ENCODE measurements around the gene AFAP1.

The AFAP1 gene

GRCh38 chr4:7838136-7838782 lies 101.4 kb downstream of the AFAP1 start:
- TF ChIP-seq CTCF (conservative IDR thresholded peaks at IDR 0.05; ENCODE audit: low read depth, low read length) = no peak
- Histone ChIP-seq H3K27me3 (ENCODE audit: insufficient read depth, low read depth) (no peaks in the 10 kb centered on the region), H3K27ac (no peak overlapping the region), H2AFZ (ENCODE audit: low read depth) (no peak overlapping the region), H3K79me2 (ENCODE audit: insufficient read depth, low read depth) (no peaks in the 10 kb centered on the region), H3K4me1 (ENCODE audit: low read depth, poor library complexity, severe bottlenecking) (no peaks in the 10 kb centered on the region), H3K36me3 (ENCODE audit: insufficient read depth) (no peaks in the 10 kb centered on the region), H3K4me2 (no peak overlapping the region), H3K9ac (no peak overlapping the region), H4K20me1 (ENCODE audit: insufficient read depth) (no peaks in the 10 kb centered on the region), H3K4me3 (IDR thresholded peaks at IDR 0.05; ENCODE audit: insufficient read depth, low read depth, low read length) (no peak overlapping the region)

GRCh38 chr4:7837597-7838135 lies 102.0 kb downstream of the AFAP1 start:
- H3K4me3 ChIP-seq (IDR thresholded peaks at IDR 0.05; ENCODE audit: insufficient read depth, low read depth, low read length) = no peak overlapping the region
- H4K20me1 ChIP-seq (ENCODE audit: insufficient read depth) = no peaks in the 10 kb centered on the region
- H3K27ac ChIP-seq = no peak overlapping the region
- H3K79me2 ChIP-seq (ENCODE audit: insufficient read depth, low read depth) = no peaks in the 10 kb centered on the region
- no peaks in the 10 kb centered on the region for H3K36me3 ChIP-seq (ENCODE audit: insufficient read depth)
- no peaks in the 10 kb centered on the region for H3K4me1 ChIP-seq (ENCODE audit: low read depth, poor library complexity, severe bottlenecking)
- H3K9ac ChIP-seq = no peak overlapping the region
- no peak overlapping the region for H2AFZ ChIP-seq (ENCODE audit: low read depth)
- H3K4me2 ChIP-seq = no peak overlapping the region
- no peak for TF ChIP-seq CTCF (conservative IDR thresholded peaks at IDR 0.05; ENCODE audit: low read depth, low read length)
- no peaks in the 10 kb centered on the region for H3K27me3 ChIP-seq (ENCODE audit: insufficient read depth, low read depth)

- H2AFZ ChIP-seq (ENCODE audit: low read depth) = no peak overlapping the region
- no peaks in the 10 kb centered on the region for H3K4me1 ChIP-seq (ENCODE audit: low read depth, poor library complexity, severe bottlenecking)
- H3K36me3 ChIP-seq (ENCODE audit: insufficient read depth) = no peaks in the 10 kb centered on the region
- no peak overlapping the region for H3K4me2 ChIP-seq
- no peak overlapping the region for H3K9ac ChIP-seq
- no peak overlapping the region for H3K4me3 ChIP-seq (IDR thresholded peaks at IDR 0.05; ENCODE audit: insufficient read depth, low read depth, low read length)
- no peak for TF ChIP-seq CTCF (conservative IDR thresholded peaks at IDR 0.05; ENCODE audit: low read depth, low read length)
- no peak overlapping the region for H3K27ac ChIP-seq
- no peaks in the 10 kb centered on the region for H3K79me2 ChIP-seq (ENCODE audit: insufficient read depth, low read depth)
- H3K27me3 ChIP-seq (ENCODE audit: insufficient read depth, low read depth) = no peaks in the 10 kb centered on the region
- no peaks in the 10 kb centered on the region for H4K20me1 ChIP-seq (ENCODE audit: insufficient read depth)
Observed at GRCh38 chr4:7831858-7832730, 107.6 kb downstream of the AFAP1 start.

GRCh38 chr4:7831330-7831729 lies 108.3 kb downstream of the AFAP1 start:
- Histone ChIP-seq H3K4me1 (ENCODE audit: low read depth, poor library complexity, severe bottlenecking) (no peaks in the 10 kb centered on the region), H3K27me3 (ENCODE audit: insufficient read depth, low read depth) (no peaks in the 10 kb centered on the region), H3K9ac (no peak overlapping the region), H3K27ac (no peak overlapping the region), H3K36me3 (ENCODE audit: insufficient read depth) (no peaks in the 10 kb centered on the region), H2AFZ (ENCODE audit: low read depth) (no peak overlapping the region), H3K4me2 (no peak overlapping the region), H4K20me1 (ENCODE audit: insufficient read depth) (no peaks in the 10 kb centered on the region), H3K4me3 (IDR thresholded peaks at IDR 0.05; ENCODE audit: insufficient read depth, low read depth, low read length) (no peak overlapping the region), H3K79me2 (ENCODE audit: insufficient read depth, low read depth) (no peaks in the 10 kb centered on the region)
- no peak for TF ChIP-seq CTCF (conservative IDR thresholded peaks at IDR 0.05; ENCODE audit: low read depth, low read length)
